HG02840 (cell line): ENCODE results near the gene PER2.
"Not testable (repeated sequence)": the region's sequence is repeated elsewhere in the genome, so short reads cannot be mapped to it uniquely, and the experiment has no call there.

ENCODE experiments used
- ATAC-seq: cut with Tn5 transposase; IDR thresholded peaks from one replicate; pipeline ENCODE4 v1.9.1; 2021; ENCODE audit warnings: mild to moderate bottlenecking, moderate library complexity, moderate number of reproducible peaks; ENCODE audit not compliant: unreplicated experiment, low FRiP score

The PER2 gene

GRCh38 chr2:238289574-238289973 lies 1.2 kb upstream of the PER2 start:
- ATAC-seq: no peak

GRCh38 chr2:238288650-238289573 lies 502 bp upstream of the PER2 start:
- peak; percentile 93 for ATAC-seq

- ATAC-seq: no peak
These were observed 1.2 kb downstream of the PER2 start for GRCh38 chr2:238286987-238287736.

GRCh38 chr2:238286551-238286950 lies 1.9 kb downstream of the PER2 start:
- ATAC-seq: no peak

- ATAC-seq: no peak
These were observed 2.3 kb downstream of the PER2 start for GRCh38 chr2:238286095-238286494.

GRCh38 chr2:238285653-238286082 lies 2.7 kb downstream of the PER2 start:
- no peak for ATAC-seq

GRCh38 chr2:238284802-238285515 lies 3.5 kb downstream of the PER2 start:
- ATAC-seq: no peak

- ATAC-seq: no peak
These were observed 5.3 kb downstream of the PER2 start for GRCh38 chr2:238282861-238283738.

GRCh38 chr2:238281826-238282480 lies 6.5 kb downstream of the PER2 start:
- ATAC-seq: no peak

- ATAC-seq: no peak
These were observed 8.2 kb downstream of the PER2 start for GRCh38 chr2:238280083-238280825.

GRCh38 chr2:238279324-238279682 lies 9.1 kb downstream of the PER2 start:
- no peak for ATAC-seq

GRCh38 chr2:238278626-238279323 lies 9.6 kb downstream of the PER2 start:
- ATAC-seq: no peak

- ATAC-seq: no peak
These were observed 10.7 kb downstream of the PER2 start for GRCh38 chr2:238277695-238278094.

GRCh38 chr2:238274152-238274865 lies 14.1 kb downstream of the PER2 start:
- no peak for ATAC-seq

GRCh38 chr2:238273433-238273832 lies 15.0 kb downstream of the PER2 start:
- ATAC-seq: not testable (repeated sequence)

GRCh38 chr2:238272156-238272555 lies 16.3 kb downstream of the PER2 start:
- ATAC-seq: no peak

GRCh38 chr2:238271686-238272085 lies 16.7 kb downstream of the PER2 start:
- ATAC-seq: not testable (repeated sequence)
